SH-SY5Y (cell line): ENCODE data around the gene CLEC16A.

Experiments
- GATA2 ChIP-seq: IDR thresholded peaks from 2 replicates; pipeline ENCODE4 v1.6.1; 2011; ENCODE audit warnings: mild to moderate bottlenecking, low read depth, low read length
- GATA3 ChIP-seq: IDR thresholded peaks from 2 replicates; pipeline ENCODE4 v1.6.1; 2011; ENCODE audit warnings: low read depth, mild to moderate bottlenecking, low read length, moderate library complexity

Gene CLEC16A

GRCh38 chr16:11078812-11079459 lies 134.6 kb downstream of the CLEC16A start:
- TF ChIP-seq GATA2 (peak; percentile 37), GATA3 (no peak)

DNA sequence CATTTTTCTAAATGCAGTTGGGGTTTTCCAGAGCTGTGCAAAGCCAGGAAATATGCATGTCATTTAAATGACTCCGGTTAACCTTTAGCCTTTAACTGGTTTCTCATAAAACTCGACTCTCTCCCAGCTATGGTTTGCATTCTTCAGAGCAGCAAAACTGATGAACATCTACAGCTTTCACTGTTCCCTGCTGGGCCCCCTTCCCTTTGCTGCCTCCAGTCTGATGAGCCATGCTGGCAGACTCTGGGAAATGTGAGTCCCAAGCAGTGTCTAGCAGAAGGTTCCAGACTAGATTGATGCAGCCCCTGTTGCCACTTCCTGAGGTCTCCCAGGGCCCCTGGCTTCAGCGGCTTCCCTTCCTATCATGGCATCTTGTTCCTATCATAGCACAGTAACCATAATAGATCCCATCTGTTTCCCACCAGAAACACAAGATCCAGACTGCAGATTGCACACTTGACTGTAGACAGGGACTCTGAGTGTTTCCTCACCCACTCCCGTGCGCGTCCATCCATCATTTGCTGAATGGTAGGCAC lies 135.4 kb downstream of the CLEC16A start:
- TF ChIP-seq GATA2 (peak; percentile 99), GATA3 (peak; percentile 98)

DNA sequence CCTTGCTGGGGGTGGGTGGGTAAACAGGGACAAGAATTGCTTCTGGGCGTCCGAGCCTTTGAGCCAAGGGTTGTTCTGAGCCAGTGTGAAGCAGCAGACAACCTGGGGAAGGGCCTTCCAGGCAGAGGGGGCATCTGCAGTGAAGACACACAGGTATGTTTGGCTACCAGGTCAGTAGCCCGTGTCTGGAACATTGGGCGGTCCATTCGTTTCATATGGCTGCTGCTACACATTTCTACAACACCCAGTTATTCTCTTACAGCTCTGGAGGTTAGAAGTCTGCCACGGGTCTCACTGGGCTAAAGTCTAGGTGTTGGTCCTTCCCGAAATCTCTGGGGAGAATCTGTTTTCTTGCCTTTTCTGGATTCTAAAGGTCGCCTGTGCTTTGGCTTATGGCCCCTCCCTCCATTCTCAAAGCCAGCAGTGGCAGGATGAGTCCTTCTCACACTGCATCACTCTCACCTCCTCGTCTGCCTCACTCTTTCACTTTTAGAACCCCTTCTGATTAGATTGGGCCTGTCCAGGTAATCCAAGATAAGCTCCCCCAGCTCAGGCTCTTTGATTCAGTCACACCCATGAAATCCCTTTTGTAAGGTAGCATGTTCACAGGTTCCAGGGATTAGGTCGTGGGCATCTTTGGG lies 136.1 kb downstream of the CLEC16A start:
- TF ChIP-seq GATA3: no peak
- no peak for TF ChIP-seq GATA2

GRCh38 chr16:11080999-11081630 lies 136.8 kb downstream of the CLEC16A start:
- TF ChIP-seq GATA2 (no peak), GATA3 (no peak)

DNA sequence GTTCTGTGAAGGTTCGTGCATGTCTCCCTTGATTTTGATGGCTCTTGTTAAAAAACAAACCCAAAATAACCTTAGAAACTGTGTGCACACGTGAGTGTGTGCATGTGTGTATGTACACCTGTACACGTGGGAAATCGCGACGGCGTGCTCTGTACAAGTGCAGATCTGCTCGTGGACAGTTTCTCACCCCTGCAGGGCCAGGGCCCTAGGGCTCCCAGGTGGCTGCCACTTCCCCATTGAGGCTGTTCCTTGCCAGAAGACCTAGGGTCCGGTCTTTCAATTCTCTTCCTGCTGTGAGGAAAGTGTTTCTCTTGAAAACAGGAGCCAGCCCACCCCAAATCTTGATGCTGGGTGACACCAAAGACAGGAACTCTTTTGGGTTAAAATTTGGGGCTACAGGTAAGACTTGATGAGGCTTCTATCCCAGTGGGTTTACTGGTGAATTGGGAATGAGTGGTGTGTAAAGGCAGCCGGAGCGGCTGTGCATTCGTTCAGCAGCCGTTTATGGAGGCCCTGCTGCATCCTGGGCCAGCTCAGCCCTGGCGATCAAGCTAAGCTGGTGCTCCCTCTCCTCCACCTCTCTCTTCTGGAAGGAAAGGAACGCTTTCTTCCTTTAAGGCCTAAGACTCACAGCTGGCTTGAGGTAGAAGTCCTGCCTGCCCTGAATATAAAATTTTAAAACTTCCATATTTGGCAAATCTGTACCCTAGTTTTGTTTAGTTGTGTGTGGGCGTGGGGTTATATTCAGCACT lies 137.9 kb downstream of the CLEC16A start:
- TF ChIP-seq GATA2: no peak
- no peak for TF ChIP-seq GATA3

DNA sequence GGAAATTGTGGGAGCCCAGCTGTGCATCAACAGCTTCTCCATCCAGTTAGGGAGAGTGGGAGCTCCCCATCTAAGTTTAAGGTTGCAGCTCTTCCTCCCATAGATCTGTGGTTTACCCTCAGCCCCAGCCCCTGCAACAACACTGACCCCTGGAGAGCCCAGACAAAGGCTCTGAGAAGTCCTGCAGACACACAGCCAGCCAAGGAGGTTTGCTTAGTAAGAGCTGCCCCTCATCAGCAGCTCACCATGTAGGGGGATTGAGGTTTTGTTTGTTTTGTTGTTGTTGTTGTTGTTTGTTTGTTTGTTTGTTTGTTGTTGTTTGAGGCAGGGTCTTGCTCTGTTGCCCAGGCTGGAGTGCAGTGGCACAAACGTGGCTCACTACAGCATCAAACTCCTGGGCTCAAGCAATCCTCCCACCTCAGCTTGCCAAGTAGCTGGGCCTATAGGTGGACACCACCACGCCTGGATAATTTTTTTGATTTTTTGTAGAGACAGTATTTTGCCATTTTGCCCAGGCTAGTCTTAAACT lies 138.6 kb downstream of the CLEC16A start:
- TF ChIP-seq GATA2 (no peak), GATA3 (no peak)

DNA sequence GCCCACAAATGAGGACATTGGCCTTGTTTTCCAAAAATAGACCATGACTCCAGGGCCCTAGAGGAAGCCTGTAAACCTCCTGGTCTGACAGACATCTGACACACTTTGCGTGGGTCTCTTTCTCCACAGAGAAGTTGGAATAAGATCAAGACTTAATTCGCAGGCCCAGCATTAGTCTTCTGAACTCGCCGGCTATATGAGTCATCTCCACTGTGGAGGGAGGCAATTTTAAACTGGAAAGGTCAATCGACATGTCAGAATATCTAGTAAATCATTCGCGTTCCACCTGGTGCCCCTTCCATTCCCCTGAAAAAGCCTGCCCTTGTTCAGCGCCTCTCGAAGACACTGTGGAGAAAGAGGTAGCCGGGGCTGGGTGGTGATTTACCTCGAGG lies 140.1 kb downstream of the CLEC16A start:
- TF ChIP-seq GATA3: no peak
- no peak for TF ChIP-seq GATA2

- TF ChIP-seq GATA2 (no peak), GATA3 (no peak)
These were observed 140.6 kb downstream of the CLEC16A start for GRCh38 chr16:11084876-11085485.

- TF ChIP-seq GATA2: no peak
- TF ChIP-seq GATA3: no peak
These were observed 141.6 kb downstream of the CLEC16A start for GRCh38 chr16:11085916-11086315.

DNA sequence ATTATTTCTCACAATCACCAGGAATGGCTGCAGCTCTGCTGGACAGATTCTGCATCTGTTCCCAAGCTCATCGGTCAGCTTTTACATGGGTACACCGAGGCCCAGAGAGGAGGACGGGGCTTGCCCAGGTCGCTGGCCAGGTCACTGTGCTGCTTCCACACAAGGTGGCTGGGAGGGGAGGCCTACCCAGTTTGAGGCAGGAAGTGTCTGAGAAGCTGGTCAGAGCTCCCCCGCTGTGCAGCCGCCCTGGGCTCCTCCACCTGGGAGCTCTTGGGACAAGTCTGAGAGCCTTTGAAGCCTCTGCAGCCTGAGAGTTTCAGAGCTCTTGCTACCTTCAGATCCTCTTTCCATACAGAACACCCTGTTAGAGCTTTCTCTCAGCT lies 143.3 kb downstream of the CLEC16A start:
- TF ChIP-seq GATA3: no peak
- no peak for TF ChIP-seq GATA2

GRCh38 chr16:11088074-11088730 lies 143.8 kb downstream of the CLEC16A start:
- TF ChIP-seq GATA2: no peak
- no peak for TF ChIP-seq GATA3

DNA sequence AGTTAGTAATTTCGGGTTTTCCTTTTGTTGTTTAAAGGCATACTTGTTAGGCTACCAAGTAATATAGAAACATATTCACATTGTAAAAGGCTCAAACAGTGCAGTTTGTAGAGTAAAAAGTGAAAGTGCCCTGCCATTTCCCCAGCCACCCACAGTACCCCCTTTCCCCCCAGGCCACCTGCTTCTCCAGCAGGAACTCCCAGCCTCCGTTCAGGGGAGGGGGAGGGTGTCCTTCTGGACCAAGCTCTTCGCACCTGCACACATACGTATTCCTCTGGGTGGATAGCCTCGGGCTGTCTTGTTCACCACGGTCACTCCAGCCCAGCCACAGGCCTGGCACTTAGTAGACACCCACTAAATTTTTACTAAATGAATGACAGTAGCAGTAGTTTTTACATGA lies 144.5 kb downstream of the CLEC16A start:
- TF ChIP-seq GATA3 (no peak), GATA2 (no peak)

DNA sequence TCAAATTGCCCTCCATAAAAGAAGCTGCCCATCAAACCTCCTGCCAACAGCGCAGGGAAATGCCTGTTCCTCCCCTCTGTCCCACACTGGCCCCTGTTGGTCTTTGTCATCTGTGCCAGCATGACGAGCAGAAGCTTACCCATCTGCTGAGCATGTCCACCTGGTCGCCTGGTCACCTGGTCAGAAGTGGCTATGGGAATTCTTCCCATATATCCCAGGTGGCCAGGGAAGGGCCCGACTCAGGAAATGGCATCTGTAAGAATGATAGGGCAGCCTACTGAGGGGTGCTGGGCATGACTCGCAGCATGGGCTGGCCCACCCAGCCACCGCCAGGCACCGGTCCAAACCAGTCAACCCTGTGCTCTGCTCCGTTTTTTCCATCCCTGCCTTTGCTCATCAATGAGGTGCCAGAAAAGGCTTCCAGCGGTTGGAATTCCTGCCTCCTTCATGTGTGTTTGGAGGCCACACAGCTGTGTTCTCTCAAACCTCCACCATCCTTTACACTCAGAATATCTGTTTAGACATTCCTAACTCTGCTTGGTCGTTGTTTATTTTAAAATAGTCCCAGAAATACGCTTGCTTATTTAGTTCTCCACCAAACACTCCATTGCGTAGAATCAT lies 145.2 kb downstream of the CLEC16A start:
- TF ChIP-seq GATA3 (no peak), GATA2 (no peak)

- TF ChIP-seq GATA3 (no peak), GATA2 (no peak)
These were observed 145.9 kb downstream of the CLEC16A start for GRCh38 chr16:11090232-11090631.
